Sigmoid colon (tissue), 3 donors: ENCODE results near the gene TTLL6.

ENCODE experiments used
- POLR2A ChIP-seq, 2 donors: fragments of 450-650 bp; IDR thresholded peaks; one replicate each; pipeline ENCODE4 v1.6.1; 2016; ENCODE audit warnings: antibody characterized with exemption in 2 of 2, mild to moderate bottlenecking in 2 of 2, moderate library complexity in 2 of 2
- TF ChIP-seq, protein P1 (sequence below), 4 experiments: fragments of 450-650 bp in 3 of 4; fragments of 200-600 bp in 1 of 4; IDR thresholded peaks; one replicate each; pipeline ENCODE4 v1.5.1; 2016 to 2019; ENCODE audit warnings: antibody characterized with exemption in 4 of 4, mild to moderate bottlenecking in 3 of 4, moderate library complexity in 2 of 4

GRCh38 chr17:48734333-48735061 is 82.5 kb downstream of the TTLL6 start:
- TF ChIP-seq POLR2A (IDR thresholded peaks at IDR 0.05), result no peak
- TF ChIP-seq, protein P1, sequence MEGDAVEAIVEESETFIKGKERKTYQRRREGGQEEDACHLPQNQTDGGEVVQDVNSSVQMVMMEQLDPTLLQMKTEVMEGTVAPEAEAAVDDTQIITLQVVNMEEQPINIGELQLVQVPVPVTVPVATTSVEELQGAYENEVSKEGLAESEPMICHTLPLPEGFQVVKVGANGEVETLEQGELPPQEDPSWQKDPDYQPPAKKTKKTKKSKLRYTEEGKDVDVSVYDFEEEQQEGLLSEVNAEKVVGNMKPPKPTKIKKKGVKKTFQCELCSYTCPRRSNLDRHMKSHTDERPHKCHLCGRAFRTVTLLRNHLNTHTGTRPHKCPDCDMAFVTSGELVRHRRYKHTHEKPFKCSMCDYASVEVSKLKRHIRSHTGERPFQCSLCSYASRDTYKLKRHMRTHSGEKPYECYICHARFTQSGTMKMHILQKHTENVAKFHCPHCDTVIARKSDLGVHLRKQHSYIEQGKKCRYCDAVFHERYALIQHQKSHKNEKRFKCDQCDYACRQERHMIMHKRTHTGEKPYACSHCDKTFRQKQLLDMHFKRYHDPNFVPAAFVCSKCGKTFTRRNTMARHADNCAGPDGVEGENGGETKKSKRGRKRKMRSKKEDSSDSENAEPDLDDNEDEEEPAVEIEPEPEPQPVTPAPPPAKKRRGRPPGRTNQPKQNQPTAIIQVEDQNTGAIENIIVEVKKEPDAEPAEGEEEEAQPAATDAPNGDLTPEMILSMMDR (IDR thresholded peaks at IDR 0.05), result no peak
